HCT116 (cell line): ENCODE results near the gene SRGAP1. TPM values are rescaled to one million over a fixed set of nuclear protein-coding genes. Genes with fewer than 3 reads are reported as not detected.

Experiments
- ATAC-seq: fragments of 200-7000 bp; cut with Tn5 transposase; 2 replicates; pipeline ENCODE4 v1.9.1; 2020; ENCODE audit warnings: mild to moderate bottlenecking, moderate library complexity
- BruUV-seq: library from RNA; stranded (reverse); fragments of 400-500 nt; replicated peaks from 2 replicates; lab custom pipeline; 2021; lab: Mats Ljungman, UMichigan
- CTCF ChIA-PET: fragments of 300-600 bp; sonication (Branson Sonifier 250); formaldehyde crosslinking; loops from one replicate; lab custom pipeline; 2021; ENCODE audit warnings: antibody characterized with exemption; lab: Charles Lee
- POLR2A ChIA-PET: fragments of 300-600, 350-600 bp; sonication (Branson Sonifier 250); formaldehyde crosslinking; loops from one replicate; lab custom pipeline; 2021; ENCODE audit warnings: antibody characterized with exemption; lab: Charles Lee
- RAD21 ChIA-PET, 2 experiments: fragments of 300-600 bp; sonication (Branson Sonifier 250); formaldehyde crosslinking; loops; one replicate each; lab custom pipeline; 2023; ENCODE audit warnings: low total read pairs in 2 of 2; ENCODE audit not compliant: uncharacterized antibody in 2 of 2, unreplicated experiment in 2 of 2, low non-redundant PET in 1 of 2; lab: Charles Lee
- DNase-seq: peaks from one replicate; pipeline ENCODE4 v3.0.0-alpha.2; 2010; ENCODE audit warnings: low read depth, low spot score
- H2AFZ ChIP-seq: fragments of 200-600 bp; shearing (Covaris generic), sonication (generic); 2 replicates; pipeline ENCODE4 v1.6.1; 2017; ENCODE audit warnings: low read depth, mixed run types, mixed read lengths, antibody characterized with exemption, low read length; ENCODE audit not compliant: poor library complexity, severe bottlenecking
- H3K27ac ChIP-seq: 2 replicates; pipeline ENCODE4 v1.5.1; 2012; ENCODE audit warnings: low read depth, low read length
- H3K27me3 ChIP-seq: fragments of 200-600 bp; sonication (generic); 2 replicates; pipeline ENCODE4 v1.6.1; 2016; ENCODE audit warnings: mixed run types, low read length, mixed read lengths; ENCODE audit not compliant: insufficient read depth
- H3K36me3 ChIP-seq, 2 experiments: fragments of 200-500 bp in 1 of 2; fragments of 200-600 bp in 1 of 2; sonication (Bioruptor generic) in 1 of 2; sonication (generic) in 1 of 2; 2 replicates each; pipeline versions ENCODE4 v1.5.1 to v1.6.1; 2014 to 2016; ENCODE audit warnings: low read length in 2 of 2, inconsistent platforms in 1 of 2, mixed read lengths in 1 of 2, mixed run types in 1 of 2; ENCODE audit not compliant: insufficient read depth in 2 of 2, control insufficient read depth in 1 of 2
- H3K4me1 ChIP-seq, 2 experiments: fragments of 200-600 bp in 1 of 2; sonication (generic) in 1 of 2; 2 replicates each; pipeline versions ENCODE4 v1.5.1 to v1.6.1; 2012 to 2017; ENCODE audit warnings: low read length in 2 of 2, inconsistent platforms in 1 of 2, mild to moderate bottlenecking in 1 of 2, mixed read lengths in 1 of 2, mixed run types in 1 of 2, moderate library complexity in 1 of 2; ENCODE audit not compliant: insufficient read depth in 2 of 2, control insufficient read depth in 1 of 2
- H3K4me2 ChIP-seq: fragments of 200-600 bp; sonication (generic); 2 replicates; pipeline ENCODE4 v1.6.1; 2017; ENCODE audit warnings: mixed run types, low read length, mixed read lengths
- H3K4me3 ChIP-seq, 2 experiments: fragments of 200-600 bp in 1 of 2; sonication (generic) in 1 of 2; replicated peaks in 1 of 2; 2 replicates each; pipeline ENCODE4 v1.5.1; 2011 to 2016; ENCODE audit warnings: low read length in 2 of 2, control low read depth in 1 of 2, low read depth in 1 of 2, mild to moderate bottlenecking in 1 of 2, mixed read lengths in 1 of 2, mixed run types in 1 of 2
- H3K79me2 ChIP-seq: fragments of 200-600 bp; sonication (generic); 2 replicates; pipeline ENCODE4 v1.6.1; 2017; ENCODE audit warnings: mild to moderate bottlenecking, mixed run types, low read length, moderate library complexity, mixed read lengths; ENCODE audit not compliant: insufficient read depth
- H3K9ac ChIP-seq: fragments of 200-600 bp; sonication (generic); 2 replicates; pipeline ENCODE4 v1.6.1; 2016; ENCODE audit warnings: low read length, mixed read lengths
- H3K9me2 ChIP-seq: fragments of 200-600 bp; sonication (generic), shearing (Covaris generic); 2 replicates; pipeline ENCODE4 v1.6.1; 2017; ENCODE audit warnings: mixed run types, mild to moderate bottlenecking, moderate library complexity; ENCODE audit not compliant: insufficient read depth
- H3K9me3 ChIP-seq, 2 experiments: fragments of 200-500 bp in 1 of 2; fragments of 200-600 bp in 1 of 2; sonication (Bioruptor generic) in 1 of 2; sonication (generic) in 1 of 2; 2 replicates each; pipeline ENCODE4 v1.6.1; 2014 to 2017; ENCODE audit warnings: low read length in 2 of 2, mixed read lengths in 2 of 2, inconsistent platforms in 1 of 2, low read depth in 1 of 2, mild to moderate bottlenecking in 1 of 2, mixed run types in 1 of 2, moderate library complexity in 1 of 2; ENCODE audit not compliant: control insufficient read depth in 1 of 2, insufficient read depth in 1 of 2
- H4K20me1 ChIP-seq: fragments of 200-600 bp; sonication (generic), shearing (Covaris generic); 2 replicates; pipeline ENCODE4 v1.6.1; 2017; ENCODE audit warnings: mixed run types, mild to moderate bottlenecking, moderate library complexity; ENCODE audit not compliant: insufficient read depth
- CBX3 ChIP-seq: IDR thresholded peaks from 2 replicates; pipeline ENCODE4 v1.6.1; 2012; ENCODE audit warnings: low read depth
- CEBPB ChIP-seq: IDR thresholded peaks from 2 replicates; pipeline ENCODE4 v1.6.1; 2012; ENCODE audit warnings: low read depth
- ELF1 ChIP-seq: IDR thresholded peaks from 2 replicates; pipeline ENCODE4 v1.6.1; 2012; ENCODE audit warnings: low read depth, borderline replicate concordance
- EZH2phosphoT487 ChIP-seq: fragments of 200-600 bp; IDR thresholded peaks from 2 replicates; pipeline ENCODE4 v1.6.1; 2018; ENCODE audit warnings: antibody characterized with exemption, borderline replicate concordance
- JUND ChIP-seq: IDR thresholded peaks from 2 replicates; pipeline ENCODE4 v1.6.1; 2012
- RAD21 ChIP-seq: IDR thresholded peaks from 2 replicates; pipeline ENCODE4 v1.6.1; 2012; ENCODE audit warnings: low read depth, mild to moderate bottlenecking
- TCF7L2 ChIP-seq: IDR thresholded peaks from 2 replicates; pipeline ENCODE4 v1.7.0; 2011; ENCODE audit warnings: borderline replicate concordance, inconsistent platforms; ENCODE audit not compliant: insufficient read depth, insufficient read length; ENCODE audit errors: extremely low read depth
- YY1 ChIP-seq: IDR thresholded peaks from 2 replicates; pipeline ENCODE4 v1.6.1; 2011; ENCODE audit warnings: low read length, low read depth, moderate library complexity, mild to moderate bottlenecking; ENCODE audit not compliant: insufficient replicate concordance; ENCODE audit errors: extremely low read depth
- ZFX ChIP-seq: fragments of 450-650 bp; IDR thresholded peaks from 2 replicates; pipeline ENCODE4 v1.6.1; 2017
- ZNF274 ChIP-seq: fragments of 200-500 bp; sonication (Bioruptor generic); IDR thresholded peaks from 2 replicates; pipeline ENCODE4 v1.6.1; 2014; ENCODE audit warnings: mild to moderate bottlenecking, low read depth, low read length, inconsistent platforms
- intact Hi-C: fragments of 100-400 bp; cut with micrococcal nuclease; formaldehyde crosslinking; loops from 2 replicates; pipeline ENCODE4 v1.10.0; 2022
- total RNA-seq: library from RNA; stranded (reverse); gene quantifications from one replicate; pipeline ENCODE4 v1.2.1, GENCODE V29; 2021; ENCODE audit not compliant: unreplicated experiment
- TF ChIP-seq, protein P1 (sequence below): IDR thresholded peaks from 2 replicates; pipeline ENCODE4 v1.6.1; 2011; ENCODE audit warnings: mild to moderate bottlenecking, low read length, moderate library complexity; ENCODE audit not compliant: insufficient replicate concordance; ENCODE audit errors: extremely low read depth
- TF ChIP-seq, protein P2 (sequence below): IDR thresholded peaks from 2 replicates; pipeline ENCODE4 v1.6.1; 2012; ENCODE audit warnings: low read depth

Gene SRGAP1
- total RNA-seq, 1 experiment from 2014 or later, result 16.6 TPM

DNA sequence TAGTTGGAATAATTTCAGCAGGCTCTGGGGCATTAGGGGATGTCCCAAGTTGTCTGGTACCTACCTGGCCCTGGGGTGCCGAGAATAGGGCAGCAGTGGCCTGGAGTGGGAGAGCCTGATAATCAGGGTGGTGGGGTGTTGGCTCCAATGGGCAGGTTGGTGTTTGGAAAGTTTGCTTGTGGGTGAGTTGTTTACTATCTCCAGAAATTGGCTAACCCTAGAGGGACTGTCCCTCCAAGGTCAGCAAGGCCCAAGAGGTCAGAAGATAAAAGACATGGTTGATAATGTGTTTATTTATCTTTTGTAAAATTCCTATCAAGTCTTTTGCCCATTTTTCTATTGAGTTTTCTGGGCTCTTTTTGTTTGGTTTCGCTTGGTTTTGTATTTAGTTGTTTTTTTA is 272.5 kb downstream of the SRGAP1 start:
- H3K36me3 ChIP-seq, result no peaks in the 10 kb centered on the region
- intact Hi-C loops, result no loop called here
- RAD21 ChIA-PET, result no interaction called here
- H3K9me2 ChIP-seq, result no peaks in the 10 kb centered on the region
- no peaks in the 10 kb centered on the region for H3K9me3 ChIP-seq
- CTCF ChIA-PET, result no interaction called here
- TF ChIP-seq CEBPB, result no peak
- no peak for TF ChIP-seq JUND
- no peak for TF ChIP-seq ZNF274
- TF ChIP-seq, protein P1, sequence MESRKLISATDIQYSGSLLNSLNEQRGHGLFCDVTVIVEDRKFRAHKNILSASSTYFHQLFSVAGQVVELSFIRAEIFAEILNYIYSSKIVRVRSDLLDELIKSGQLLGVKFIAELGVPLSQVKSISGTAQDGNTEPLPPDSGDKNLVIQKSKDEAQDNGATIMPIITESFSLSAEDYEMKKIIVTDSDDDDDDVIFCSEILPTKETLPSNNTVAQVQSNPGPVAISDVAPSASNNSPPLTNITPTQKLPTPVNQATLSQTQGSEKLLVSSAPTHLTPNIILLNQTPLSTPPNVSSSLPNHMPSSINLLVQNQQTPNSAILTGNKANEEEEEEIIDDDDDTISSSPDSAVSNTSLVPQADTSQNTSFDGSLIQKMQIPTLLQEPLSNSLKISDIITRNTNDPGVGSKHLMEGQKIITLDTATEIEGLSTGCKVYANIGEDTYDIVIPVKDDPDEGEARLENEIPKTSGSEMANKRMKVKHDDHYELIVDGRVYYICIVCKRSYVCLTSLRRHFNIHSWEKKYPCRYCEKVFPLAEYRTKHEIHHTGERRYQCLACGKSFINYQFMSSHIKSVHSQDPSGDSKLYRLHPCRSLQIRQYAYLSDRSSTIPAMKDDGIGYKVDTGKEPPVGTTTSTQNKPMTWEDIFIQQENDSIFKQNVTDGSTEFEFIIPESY, result no peak
- no peak for TF ChIP-seq ZFX
- TF ChIP-seq YY1, result no peak
- TF ChIP-seq TCF7L2, result no peak
- TF ChIP-seq, all 23 proteins: peak for 0
- POLR2A ChIA-PET, result no interaction called here
- Histone ChIP-seq H3K4me2 (no peak overlapping the region), H3K4me3 (no peak overlapping the region), H4K20me1 (no peaks in the 10 kb centered on the region), H3K4me1 (peaks cover 0 to 10% of the 10 kb centered on the region in 2 experiments; a peak in 1 of 4 replicates), H3K9ac (no peak overlapping the region), H3K27me3 (no peaks in the 10 kb centered on the region), H3K27ac (no peak overlapping the region), H3K79me2 (no peaks in the 10 kb centered on the region), H2AFZ (no peak overlapping the region)
- no peak for DNase-seq
- no TSS peak for BruUV-seq
- no peak for ATAC-seq

DNA sequence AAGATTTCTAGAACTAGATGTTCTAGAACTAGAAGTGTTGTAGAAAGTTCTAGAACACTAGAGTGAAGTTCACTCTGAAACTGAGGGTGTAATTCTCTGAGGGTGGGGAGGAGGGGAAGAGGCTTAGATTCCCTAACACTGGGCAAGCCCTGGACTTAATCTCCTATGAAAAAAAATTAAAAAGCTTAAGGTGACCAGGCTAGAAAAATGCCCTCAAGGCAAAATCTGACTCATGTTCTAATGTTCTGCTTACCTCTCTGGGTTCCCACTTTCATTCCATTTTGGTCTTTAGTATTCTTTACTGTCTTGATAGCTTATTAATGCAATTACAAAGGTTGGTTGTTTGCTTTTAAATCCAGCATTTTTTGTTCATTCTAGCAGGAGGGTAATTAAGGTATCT is 276.1 kb downstream of the SRGAP1 start:
- CTCF ChIA-PET, result no interaction called here
- TF ChIP-seq ZNF274, result no peak
- TF ChIP-seq, protein P1, result no peak
- no peak for TF ChIP-seq CBX3
- no peak for TF ChIP-seq RAD21
- TF ChIP-seq, protein P2, sequence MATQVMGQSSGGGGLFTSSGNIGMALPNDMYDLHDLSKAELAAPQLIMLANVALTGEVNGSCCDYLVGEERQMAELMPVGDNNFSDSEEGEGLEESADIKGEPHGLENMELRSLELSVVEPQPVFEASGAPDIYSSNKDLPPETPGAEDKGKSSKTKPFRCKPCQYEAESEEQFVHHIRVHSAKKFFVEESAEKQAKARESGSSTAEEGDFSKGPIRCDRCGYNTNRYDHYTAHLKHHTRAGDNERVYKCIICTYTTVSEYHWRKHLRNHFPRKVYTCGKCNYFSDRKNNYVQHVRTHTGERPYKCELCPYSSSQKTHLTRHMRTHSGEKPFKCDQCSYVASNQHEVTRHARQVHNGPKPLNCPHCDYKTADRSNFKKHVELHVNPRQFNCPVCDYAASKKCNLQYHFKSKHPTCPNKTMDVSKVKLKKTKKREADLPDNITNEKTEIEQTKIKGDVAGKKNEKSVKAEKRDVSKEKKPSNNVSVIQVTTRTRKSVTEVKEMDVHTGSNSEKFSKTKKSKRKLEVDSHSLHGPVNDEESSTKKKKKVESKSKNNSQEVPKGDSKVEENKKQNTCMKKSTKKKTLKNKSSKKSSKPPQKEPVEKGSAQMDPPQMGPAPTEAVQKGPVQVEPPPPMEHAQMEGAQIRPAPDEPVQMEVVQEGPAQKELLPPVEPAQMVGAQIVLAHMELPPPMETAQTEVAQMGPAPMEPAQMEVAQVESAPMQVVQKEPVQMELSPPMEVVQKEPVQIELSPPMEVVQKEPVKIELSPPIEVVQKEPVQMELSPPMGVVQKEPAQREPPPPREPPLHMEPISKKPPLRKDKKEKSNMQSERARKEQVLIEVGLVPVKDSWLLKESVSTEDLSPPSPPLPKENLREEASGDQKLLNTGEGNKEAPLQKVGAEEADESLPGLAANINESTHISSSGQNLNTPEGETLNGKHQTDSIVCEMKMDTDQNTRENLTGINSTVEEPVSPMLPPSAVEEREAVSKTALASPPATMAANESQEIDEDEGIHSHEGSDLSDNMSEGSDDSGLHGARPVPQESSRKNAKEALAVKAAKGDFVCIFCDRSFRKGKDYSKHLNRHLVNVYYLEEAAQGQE, result no peak
- no peak for TF ChIP-seq YY1
- TF ChIP-seq EZH2phosphoT487, result no peak
- TF ChIP-seq ELF1, result no peak

More for the DNA sequence above, 276.1 kb downstream of the SRGAP1 start:
- DNase-seq (no peak), ATAC-seq (no peak)
- H3K9ac ChIP-seq, result no peak overlapping the region
- H2AFZ ChIP-seq, result no peak overlapping the region
- peaks cover 0 to 10% of the 10 kb centered on the region in 2 experiments; a peak in 1 of 4 replicates for H3K4me1 ChIP-seq
- no peaks in the 10 kb centered on the region for H3K79me2 ChIP-seq
- RAD21 ChIA-PET, result no interaction called here
- no peak overlapping the region for H3K4me3 ChIP-seq
- BruUV-seq, result no TSS peak
- no peaks in the 10 kb centered on the region for H3K27me3 ChIP-seq
- H3K4me2 ChIP-seq, result peak overlapping the region; percentile 8; the same call in 1 of the 2 replicates
- H4K20me1 ChIP-seq, result no peaks in the 10 kb centered on the region
- H3K9me2 ChIP-seq, result no peaks in the 10 kb centered on the region
- H3K36me3 ChIP-seq, result no peaks in the 10 kb centered on the region
- POLR2A ChIA-PET, result no interaction called here
- no peaks in the 10 kb centered on the region for H3K9me3 ChIP-seq
- no peak overlapping the region for H3K27ac ChIP-seq
- intact Hi-C loops, result no loop called here
